AG04450 (cell line): Measurements from ENCODE around the gene PGLYRP2. TPM values are rescaled to one million over a fixed set of nuclear protein-coding genes. Genes with fewer than 3 reads are reported as not detected.

Experiments used
- CTCF ChIA-PET: fragments of 300-600, 350-600 bp; formaldehyde crosslinking; extraction: SDS; loops from one replicate; lab custom pipeline; 2022; ENCODE audit warnings: antibody characterized with exemption, inconsistent platforms; lab: Charles Lee
- POLR2A ChIA-PET: fragments of 350-600 bp; formaldehyde crosslinking; extraction: SDS; loops from one replicate; lab custom pipeline; 2021; ENCODE audit warnings: antibody characterized with exemption, inconsistent platforms; lab: Yijun Ruan, JAX
- DNase-seq: peaks from one replicate; pipeline ENCODE4 v3.0.0-alpha.2; 2011; ENCODE audit warnings: low read depth, low spot score
- H3K27ac ChIP-seq: one replicate; pipeline ENCODE4 v1.5.1; 2012; ENCODE audit warnings: low read depth, low read length, control low read depth
- H3K27me3 ChIP-seq: one replicate; pipeline ENCODE4 v1.6.0; 2012; ENCODE audit warnings: low read length; ENCODE audit not compliant: control insufficient read depth, insufficient read depth
- H3K4me3 ChIP-seq: 2 replicates; pipeline ENCODE4 v1.5.1; 2011; ENCODE audit warnings: mild to moderate bottlenecking, low read depth, low read length, control low read depth
- H3K9me3 ChIP-seq: 2 replicates; pipeline ENCODE4 v1.5.1; 2012; ENCODE audit warnings: low read length; ENCODE audit not compliant: control insufficient read depth, insufficient read depth
- CTCF ChIP-seq: IDR thresholded peaks from 2 replicates; pipeline ENCODE4 v1.5.1; 2011; ENCODE audit warnings: low read depth, low read length, control low read depth, inconsistent platforms
- polyA plus RNA-seq: library from polyadenylated mRNA; depleted of rRNA; stranded (reverse); fragments of >200 nt; gene quantifications from 2 replicates; pipeline ENCODE4 v1.2.3, GENCODE V29; 2011

PGLYRP2 gene
- polyA plus RNA-seq, 1 experiment, result not detected

- no peak for DNase-seq
- H3K4me3 ChIP-seq, result no peak overlapping the region
- no peaks in the 10 kb centered on the region for H3K27me3 ChIP-seq
- POLR2A ChIA-PET, result interaction anchor here (1.8 to 1.9 kb wide), 2 partner anchors 15 to 18 kb away, joined by 5 to 7 read pairs; partner anchors contain the start of gene AKAP8L
- no peaks in the 10 kb centered on the region; the same call in 1 of the 2 replicates for H3K9me3 ChIP-seq
- CTCF ChIA-PET, result interaction anchor here (0.5 to 1.6 kb wide), 8 partner anchors 15 to 811 kb away, joined by 3 to 11 read pairs (median 3); no protein-coding TSS in a partner anchor
- H3K27ac ChIP-seq, result no peak overlapping the region
- no peak for TF ChIP-seq CTCF
Observed at GRCh38 chr19:15436826-15437110, 42.5 kb downstream of the PGLYRP2 start.

- Histone ChIP-seq H3K4me3 (no peak overlapping the region), H3K27me3 (no peaks in the 10 kb centered on the region), H3K27ac (no peak overlapping the region), H3K9me3 (no peaks in the 10 kb centered on the region; the same call in 1 of the 2 replicates)
- ChIA-PET POLR2A (interaction anchor here (0.5 to 1.9 kb wide), 5 partner anchors 16 to 174 kb away, joined by 3 to 8 read pairs (median 6); partner anchors contain the start of gene AKAP8L), CTCF (interaction anchor here (0.5 to 1.6 kb wide), 5 partner anchors 10 to 812 kb away, joined by 3 to 6 read pairs (median 3); no protein-coding TSS in a partner anchor)
- no peak for TF ChIP-seq CTCF
- no peak for DNase-seq
Observed at GRCh38 chr19:15436012-15436825, 43.1 kb downstream of the PGLYRP2 start.

DNA sequence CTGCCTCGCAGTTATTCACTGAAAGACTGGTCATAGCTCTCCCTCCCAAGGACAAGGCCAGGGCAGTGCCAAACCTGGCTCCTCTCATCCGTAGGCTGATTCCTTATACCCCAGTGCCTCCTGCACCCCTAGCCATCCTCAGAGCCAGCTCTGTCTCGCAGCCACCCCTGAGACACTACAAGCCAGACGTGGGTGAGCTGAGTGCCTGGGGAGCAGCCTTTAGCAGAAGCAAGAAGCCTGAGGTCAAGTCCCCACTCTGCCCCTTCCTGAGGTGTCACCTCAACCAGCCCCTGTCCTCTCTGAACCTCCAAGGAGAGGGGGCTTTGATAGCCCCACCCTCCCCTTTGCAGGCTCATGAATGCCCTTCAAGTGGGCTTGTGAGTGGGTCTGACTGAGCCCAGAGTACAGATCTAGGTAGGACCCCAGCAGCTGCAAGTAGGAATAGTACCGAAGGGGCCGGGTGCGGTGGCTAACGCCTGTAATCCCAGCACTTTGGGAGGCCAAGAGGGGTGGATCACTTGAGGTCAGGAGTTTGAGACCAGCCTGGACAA lies 45.7 kb downstream of the PGLYRP2 start:
- CTCF ChIA-PET, result interaction anchor here (1.1 kb wide), 1 partner anchor 256 kb away, joined by 3 read pairs; no protein-coding TSS in a partner anchor
- H3K4me3 ChIP-seq, result peak overlapping the region; percentile 64

DNA sequence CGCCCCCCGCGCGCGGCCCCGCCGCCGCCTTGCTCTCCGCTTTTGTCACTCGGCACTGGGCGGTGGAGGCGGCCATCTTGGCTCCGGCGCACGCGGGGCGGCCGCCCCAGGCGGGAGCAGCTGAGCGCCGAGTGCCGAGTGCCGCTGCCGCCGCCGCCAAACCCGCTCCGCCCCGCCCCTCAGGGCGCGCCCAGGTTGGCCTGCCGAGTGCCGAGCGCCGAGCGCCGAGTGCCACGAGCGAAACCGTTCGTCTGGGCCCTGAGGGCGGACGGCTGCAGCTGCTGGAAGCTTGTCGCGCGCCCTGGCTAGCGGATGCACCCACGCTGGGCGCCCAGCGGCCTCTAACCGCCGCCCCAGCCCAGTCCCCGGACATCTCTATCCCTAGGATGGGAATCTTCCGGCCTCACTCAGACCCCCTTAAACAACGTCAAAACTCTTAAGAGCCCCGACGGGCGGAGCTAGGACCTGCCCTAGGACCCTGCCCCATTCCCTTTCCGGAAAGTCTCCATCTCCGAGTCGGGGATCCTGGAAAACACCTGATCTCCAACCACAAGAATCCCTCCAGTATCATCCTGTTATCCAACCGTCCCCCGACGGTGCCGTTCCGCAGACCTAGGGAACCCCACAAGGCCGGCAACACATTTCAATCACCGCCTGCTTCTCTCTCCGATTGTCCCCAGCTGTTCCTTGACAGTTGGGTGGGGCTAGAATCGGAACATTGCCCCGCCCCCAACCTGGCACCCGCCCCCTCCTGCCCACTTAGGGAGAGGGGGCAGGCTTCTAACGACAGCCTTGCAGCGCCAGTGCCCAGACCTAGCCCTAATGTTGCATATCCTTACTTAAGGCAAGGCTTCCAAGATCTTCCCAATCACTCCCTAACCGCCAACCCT lies 46.4 kb downstream of the PGLYRP2 start:
- Histone ChIP-seq H3K27ac (peak overlapping the region; percentile 94), H3K27me3 (no peaks in the 10 kb centered on the region), H3K4me3 (peak overlapping the region; percentile 64), H3K9me3 (no peaks in the 10 kb centered on the region; the same call in 1 of the 2 replicates)
- CTCF ChIA-PET, result interaction anchor here (0.6 to 1.1 kb wide), 4 partner anchors 13 to 255 kb away, joined by 3 to 5 read pairs (median 3); partner anchors contain the start of gene AKAP8L
- peak; percentile 72 for DNase-seq
- POLR2A ChIA-PET, result interaction anchor here (1.1 to 2.4 kb wide), 4 partner anchors 11 to 54 kb away, joined by 3 to 15 read pairs (median 8); partner anchors contain the start of genes AKAP8 and AKAP8L
- TF ChIP-seq CTCF, result no peak

More for the DNA sequence above, 45.7 kb downstream of the PGLYRP2 start:
- DNase-seq, result no peak
- TF ChIP-seq CTCF, result no peak
- Histone ChIP-seq H3K27ac (peak overlapping the region; percentile 94), H3K27me3 (no peaks in the 10 kb centered on the region), H3K9me3 (no peaks in the 10 kb centered on the region; the same call in 1 of the 2 replicates)
- POLR2A ChIA-PET, result interaction anchor here (0.8 to 2.4 kb wide), 5 partner anchors 12 to 168 kb away, joined by 3 to 15 read pairs (median 8); partner anchors contain the start of genes AKAP8 and AKAP8L
